ENCODE results near the gene SUPT7L. TPM values are rescaled to one million over a fixed set of nuclear protein-coding genes. Genes with fewer than 3 reads are reported as not detected.

The SUPT7L gene
- total RNA-seq, 1 experiment from 2014 or later: 22.4 TPM

DNA sequence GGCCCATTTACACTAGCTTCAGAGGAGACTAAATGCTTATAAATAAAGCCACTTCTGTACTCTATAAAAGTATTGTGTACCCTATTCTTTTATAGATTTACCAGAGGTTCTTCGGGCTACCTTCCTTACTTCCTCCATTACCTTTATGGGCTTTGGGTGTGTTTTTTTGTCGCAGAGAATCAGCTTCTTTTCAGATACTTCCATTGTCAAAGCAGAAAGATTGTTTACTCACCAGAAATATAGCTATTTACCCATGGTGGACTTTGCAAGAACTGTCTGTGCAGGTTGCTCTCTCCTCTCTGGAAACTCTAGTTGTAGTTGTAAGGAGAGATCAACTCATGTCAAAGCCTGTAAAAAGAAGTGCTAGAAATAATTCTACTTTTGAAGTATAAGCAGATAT, 49.4 kb downstream of the SUPT7L start:
- in situ Hi-C loops (cut with HindIII; ENCODE audit: low pct_unique_long_range_greater_than_20kb, low sequenced_read_pairs) (no loop called here), intact Hi-C loops (cut with micrococcal nuclease; ENCODE audit: unreplicated experiment) (no loop called here)
- no peaks in the 10 kb centered on the region for H3K27me3 ChIP-seq (ENCODE audit: control insufficient read depth, insufficient read depth, low read length)
- TF ChIP-seq, protein P1, sequence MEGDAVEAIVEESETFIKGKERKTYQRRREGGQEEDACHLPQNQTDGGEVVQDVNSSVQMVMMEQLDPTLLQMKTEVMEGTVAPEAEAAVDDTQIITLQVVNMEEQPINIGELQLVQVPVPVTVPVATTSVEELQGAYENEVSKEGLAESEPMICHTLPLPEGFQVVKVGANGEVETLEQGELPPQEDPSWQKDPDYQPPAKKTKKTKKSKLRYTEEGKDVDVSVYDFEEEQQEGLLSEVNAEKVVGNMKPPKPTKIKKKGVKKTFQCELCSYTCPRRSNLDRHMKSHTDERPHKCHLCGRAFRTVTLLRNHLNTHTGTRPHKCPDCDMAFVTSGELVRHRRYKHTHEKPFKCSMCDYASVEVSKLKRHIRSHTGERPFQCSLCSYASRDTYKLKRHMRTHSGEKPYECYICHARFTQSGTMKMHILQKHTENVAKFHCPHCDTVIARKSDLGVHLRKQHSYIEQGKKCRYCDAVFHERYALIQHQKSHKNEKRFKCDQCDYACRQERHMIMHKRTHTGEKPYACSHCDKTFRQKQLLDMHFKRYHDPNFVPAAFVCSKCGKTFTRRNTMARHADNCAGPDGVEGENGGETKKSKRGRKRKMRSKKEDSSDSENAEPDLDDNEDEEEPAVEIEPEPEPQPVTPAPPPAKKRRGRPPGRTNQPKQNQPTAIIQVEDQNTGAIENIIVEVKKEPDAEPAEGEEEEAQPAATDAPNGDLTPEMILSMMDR (IDR thresholded peaks at IDR 0.05): no peak
- no peak for TF ChIP-seq SIN3A (IDR thresholded peaks at IDR 0.05; ENCODE audit: borderline replicate concordance, insufficient read depth, low read depth, low read length)
- TF ChIP-seq, protein P2, sequence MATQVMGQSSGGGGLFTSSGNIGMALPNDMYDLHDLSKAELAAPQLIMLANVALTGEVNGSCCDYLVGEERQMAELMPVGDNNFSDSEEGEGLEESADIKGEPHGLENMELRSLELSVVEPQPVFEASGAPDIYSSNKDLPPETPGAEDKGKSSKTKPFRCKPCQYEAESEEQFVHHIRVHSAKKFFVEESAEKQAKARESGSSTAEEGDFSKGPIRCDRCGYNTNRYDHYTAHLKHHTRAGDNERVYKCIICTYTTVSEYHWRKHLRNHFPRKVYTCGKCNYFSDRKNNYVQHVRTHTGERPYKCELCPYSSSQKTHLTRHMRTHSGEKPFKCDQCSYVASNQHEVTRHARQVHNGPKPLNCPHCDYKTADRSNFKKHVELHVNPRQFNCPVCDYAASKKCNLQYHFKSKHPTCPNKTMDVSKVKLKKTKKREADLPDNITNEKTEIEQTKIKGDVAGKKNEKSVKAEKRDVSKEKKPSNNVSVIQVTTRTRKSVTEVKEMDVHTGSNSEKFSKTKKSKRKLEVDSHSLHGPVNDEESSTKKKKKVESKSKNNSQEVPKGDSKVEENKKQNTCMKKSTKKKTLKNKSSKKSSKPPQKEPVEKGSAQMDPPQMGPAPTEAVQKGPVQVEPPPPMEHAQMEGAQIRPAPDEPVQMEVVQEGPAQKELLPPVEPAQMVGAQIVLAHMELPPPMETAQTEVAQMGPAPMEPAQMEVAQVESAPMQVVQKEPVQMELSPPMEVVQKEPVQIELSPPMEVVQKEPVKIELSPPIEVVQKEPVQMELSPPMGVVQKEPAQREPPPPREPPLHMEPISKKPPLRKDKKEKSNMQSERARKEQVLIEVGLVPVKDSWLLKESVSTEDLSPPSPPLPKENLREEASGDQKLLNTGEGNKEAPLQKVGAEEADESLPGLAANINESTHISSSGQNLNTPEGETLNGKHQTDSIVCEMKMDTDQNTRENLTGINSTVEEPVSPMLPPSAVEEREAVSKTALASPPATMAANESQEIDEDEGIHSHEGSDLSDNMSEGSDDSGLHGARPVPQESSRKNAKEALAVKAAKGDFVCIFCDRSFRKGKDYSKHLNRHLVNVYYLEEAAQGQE (IDR thresholded peaks at IDR 0.05; ENCODE audit: insufficient read depth in 1 of 2, low read depth in 2 of 2, low read length in 1 of 2): no peak
- TF ChIP-seq POLR2AphosphoS5 (IDR thresholded peaks at IDR 0.05; ENCODE audit: low read depth, low read length): no peak
- no peak for TF ChIP-seq TCF7L2 (IDR thresholded peaks at IDR 0.05; ENCODE audit: low read depth, low read length)
- ChIA-PET POLR2A (interaction anchor here (0.6 to 0.8 kb wide), 3 partner anchors 14 to 874 kb away, joined by 3 to 8 read pairs (median 4); no protein-coding TSS in a partner anchor), CTCF (no interaction called here)
- no peaks in the 10 kb centered on the region for H3K9me3 ChIP-seq (ENCODE audit: control insufficient read depth, insufficient read depth, low read depth, low read length)
- no peak overlapping the region for H3K27ac ChIP-seq (ENCODE audit: low read length)
- no peak for DNase-seq (ENCODE audit: low read depth, low spot score)
- H3K4me3 ChIP-seq (ENCODE audit: low read depth in 2 of 2, low read length in 2 of 2): no peak overlapping the region
- no peaks in the 10 kb centered on the region for H3K4me1 ChIP-seq (ENCODE audit: control insufficient read depth, insufficient read depth, low read length)
- no peaks in the 10 kb centered on the region; the same call in 1 of the 2 replicates for H3K36me3 ChIP-seq (ENCODE audit: control insufficient read depth, insufficient read depth, low read length)
- ATAC-seq: no peak
- BruUV-seq (replicated peaks): no TSS peak

GRCh38 chr2:27606611-27607010, 56.8 kb downstream of the SUPT7L start:
- H3K9me3 ChIP-seq (ENCODE audit: control insufficient read depth, insufficient read depth, low read depth, low read length): no peaks in the 10 kb centered on the region
- POLR2A ChIA-PET: no interaction called here
- CTCF ChIA-PET: no interaction called here
- ATAC-seq (no peak), DNase-seq (ENCODE audit: low read depth, low spot score) (no peak)
- H3K27me3 ChIP-seq (ENCODE audit: control insufficient read depth, insufficient read depth, low read length): no peaks in the 10 kb centered on the region
- no peak overlapping the region for H3K27ac ChIP-seq (ENCODE audit: low read length)
- no TSS peak for BruUV-seq (replicated peaks)
- TF ChIP-seq POLR2AphosphoS5 (IDR thresholded peaks at IDR 0.05; ENCODE audit: low read depth, low read length) (no peak), SIN3A (IDR thresholded peaks at IDR 0.05; ENCODE audit: borderline replicate concordance, insufficient read depth, low read depth, low read length) (no peak)
- TF ChIP-seq, protein P1 (IDR thresholded peaks at IDR 0.05): no peak
- in situ Hi-C loops (cut with HindIII; ENCODE audit: low pct_unique_long_range_greater_than_20kb, low sequenced_read_pairs) (no loop called here), intact Hi-C loops (cut with micrococcal nuclease; ENCODE audit: unreplicated experiment) (no loop called here)
- H3K4me3 ChIP-seq (ENCODE audit: low read depth in 2 of 2, low read length in 2 of 2): no peak overlapping the region
- no peaks in the 10 kb centered on the region for H3K36me3 ChIP-seq (ENCODE audit: control insufficient read depth, insufficient read depth, low read length)
- H3K4me1 ChIP-seq (ENCODE audit: control insufficient read depth, insufficient read depth, low read length): no peaks in the 10 kb centered on the region

Other genes starting within 250 kb of the SUPT7L start
- gene NRBP1, start 235.0 kb downstream of the SUPT7L start, total RNA-seq (2021; ENCODE audit: unreplicated experiment): 103 TPM
- gene KRTCAP3, start 221.2 kb downstream of the SUPT7L start, total RNA-seq (2021; ENCODE audit: unreplicated experiment): 1.9 TPM
- gene IFT172, start 173.9 kb downstream of the SUPT7L start, total RNA-seq (2021; ENCODE audit: unreplicated experiment): 16.7 TPM
- gene FNDC4, start 168.4 kb downstream of the SUPT7L start, total RNA-seq (2021; ENCODE audit: unreplicated experiment): 1.3 TPM
- 0.33 TPM for gene GCKR, start 166.8 kb downstream of the SUPT7L start, total RNA-seq (2021; ENCODE audit: unreplicated experiment)
- gene ZNF512, start 80.6 kb downstream of the SUPT7L start, total RNA-seq (2021; ENCODE audit: unreplicated experiment): 12.8 TPM
- 5.9 TPM for gene CCDC121, start 34.6 kb downstream of the SUPT7L start, total RNA-seq (2021; ENCODE audit: unreplicated experiment)
- gene GPN1, start 34.6 kb downstream of the SUPT7L start, total RNA-seq (2021; ENCODE audit: unreplicated experiment): 37.2 TPM
- 22.2 TPM for gene SLC4A1AP, start 275 bp upstream of the SUPT7L start, total RNA-seq (2021; ENCODE audit: unreplicated experiment)
- 61.6 TPM for gene MRPL33, start 108.1 kb upstream of the SUPT7L start, total RNA-seq (2021; ENCODE audit: unreplicated experiment)
- gene RBKS, start 226.8 kb upstream of the SUPT7L start, total RNA-seq (2021; ENCODE audit: unreplicated experiment): 2.2 TPM
- 31.2 TPM for gene BABAM2, start 227.1 kb upstream of the SUPT7L start, total RNA-seq (2021; ENCODE audit: unreplicated experiment)

Data from Panc1 (cell line).